HepG2 (cell line): ENCODE results near the gene AHNAK. TPM values are rescaled to one million over a fixed set of nuclear protein-coding genes. Genes with fewer than 3 reads are reported as not detected.

Experiments used
- ARID2 ChIP-seq: sonication (generic); formaldehyde crosslinking; IDR thresholded peaks from 2 replicates; pipeline ENCODE4 v1.8.1; 2022; ENCODE audit warnings: mild to moderate bottlenecking, missing genetic modification reagents, borderline replicate concordance
- ARNT ChIP-seq: fragments of 450-650 bp; IDR thresholded peaks from 2 replicates; pipeline ENCODE4 v1.6.1; 2017
- ARNTL ChIP-seq: sonication (generic); formaldehyde crosslinking; IDR thresholded peaks from 2 replicates; pipeline ENCODE4 v1.4.0; 2020; ENCODE audit warnings: mild to moderate bottlenecking, missing genetic modification reagents
- BRCA1 ChIP-seq: sonication (generic); formaldehyde crosslinking; IDR thresholded peaks from 2 replicates; pipeline ENCODE4 v1.4.0; 2020; ENCODE audit warnings: missing genetic modification reagents
- CCDC6 ChIP-seq: sonication (generic); formaldehyde crosslinking; IDR thresholded peaks from 2 replicates; pipeline ENCODE4 v1.8.1; 2022; ENCODE audit warnings: mild to moderate bottlenecking, missing genetic modification reagents, moderate library complexity
- ELF4 ChIP-seq: sonication (generic); formaldehyde crosslinking; IDR thresholded peaks from 2 replicates; pipeline ENCODE4 v1.5.0; 2020; ENCODE audit warnings: missing genetic modification reagents, mild to moderate bottlenecking, moderate library complexity, borderline replicate concordance
- FOXK2 ChIP-seq: fragments of 450-650 bp; IDR thresholded peaks from 2 replicates; pipeline ENCODE4 v1.6.1; 2016
- HMGA1 ChIP-seq: sonication (generic); formaldehyde crosslinking; conservative IDR thresholded peaks from 2 replicates; pipeline ENCODE4 v1.4.0; 2020; ENCODE audit warnings: missing genetic modification reagents
- KDM6A ChIP-seq: IDR thresholded peaks from 2 replicates; pipeline ENCODE4 v1.6.1; 2016; ENCODE audit warnings: low read depth
- MTF2 ChIP-seq: sonication (generic); formaldehyde crosslinking; IDR thresholded peaks from 2 replicates; pipeline ENCODE4 v1.5.0; 2020; ENCODE audit warnings: missing genetic modification reagents, borderline replicate concordance
- NCOA2 ChIP-seq: sonication (generic); formaldehyde crosslinking; IDR thresholded peaks from 2 replicates; pipeline ENCODE4 v1.8.0; 2022; ENCODE audit warnings: inconsistent platforms
- NKX3-1 ChIP-seq: sonication (generic); formaldehyde crosslinking; IDR thresholded peaks from 2 replicates; pipeline ENCODE4 v1.5.0; 2020; ENCODE audit warnings: missing genetic modification reagents
- RFX5 ChIP-seq: IDR thresholded peaks from 2 replicates; pipeline ENCODE4 v1.6.1; 2011; ENCODE audit warnings: low read depth, low read length, improper control_type of control experiment
- RXRA ChIP-seq: sonication (generic); formaldehyde crosslinking; IDR thresholded peaks from 2 replicates; pipeline ENCODE4 v1.5.1; 2020; ENCODE audit warnings: missing genetic modification reagents
- SALL2 ChIP-seq: sonication (generic); formaldehyde crosslinking; IDR thresholded peaks from 2 replicates; pipeline ENCODE4 v1.8.1; 2023; ENCODE audit warnings: mild to moderate bottlenecking, missing genetic modification reagents, inconsistent platforms
- SMYD3 ChIP-seq: sonication (generic); formaldehyde crosslinking; IDR thresholded peaks from 2 replicates; pipeline ENCODE4 v1.8.1; 2023; ENCODE audit warnings: mild to moderate bottlenecking, missing genetic modification reagents
- THAP11 ChIP-seq: IDR thresholded peaks from 2 replicates; pipeline ENCODE4 v1.6.1; 2016; ENCODE audit warnings: missing biosample characterization, missing genetic modification reagents
- YEATS4 ChIP-seq: sonication (generic); formaldehyde crosslinking; IDR thresholded peaks from 2 replicates; pipeline ENCODE4 v1.4.0; 2020; ENCODE audit warnings: missing genetic modification reagents, borderline replicate concordance
- ZEB1 ChIP-seq: IDR thresholded peaks from 2 replicates; pipeline ENCODE4 v1.6.1; 2012; ENCODE audit warnings: mild to moderate bottlenecking, low read depth, inconsistent platforms; ENCODE audit not compliant: insufficient replicate concordance
- ZFP90 ChIP-seq: sonication (generic); formaldehyde crosslinking; IDR thresholded peaks from 2 replicates; pipeline ENCODE4 v1.8.0; 2022; ENCODE audit warnings: missing genetic modification reagents, mild to moderate bottlenecking, inconsistent platforms, borderline replicate concordance
- ZNF292 ChIP-seq: sonication (generic); formaldehyde crosslinking; IDR thresholded peaks from 2 replicates; pipeline ENCODE4 v1.8.1; 2022; ENCODE audit warnings: mild to moderate bottlenecking, low read depth, missing genetic modification reagents, borderline replicate concordance
- ZNF362 ChIP-seq: sonication (generic); formaldehyde crosslinking; IDR thresholded peaks from 2 replicates; pipeline ENCODE4 v1.4.0; 2020; ENCODE audit warnings: missing genetic modification reagents, mild to moderate bottlenecking, borderline replicate concordance
- ZNF629 ChIP-seq: sonication (generic); formaldehyde crosslinking; conservative IDR thresholded peaks from 2 replicates; pipeline ENCODE4 v1.5.0; 2020; ENCODE audit warnings: missing genetic modification reagents
- ZNF7 ChIP-seq: IDR thresholded peaks from 2 replicates; pipeline ENCODE4 v1.6.1; 2016; ENCODE audit warnings: missing biosample characterization, missing genetic modification reagents
- ZNF724P ChIP-seq: sonication (generic); formaldehyde crosslinking; IDR thresholded peaks from 2 replicates; pipeline ENCODE4 v1.8.0; 2022; ENCODE audit warnings: missing genetic modification reagents, borderline replicate concordance
- polyA plus RNA-seq, 8 experiments: library from polyadenylated mRNA; depleted of rRNA in 3 of 8; stranded (reverse) in 7 of 8; unstranded in 1 of 8; fragments of >200 nt; fragmentation: Illumina TruSeq in 4 of 8; extraction: Trizol in 4 of 8; gene quantifications; 2 replicates each; pipeline versions ENCODE4 v1.2.1 to v1.2.3, GENCODE V29; 2011 to 2016; ENCODE audit warnings: low read depth in 4 of 8, missing spikeins in 1 of 8, mixed read lengths in 1 of 8; ENCODE audit not compliant: insufficient read depth in 1 of 8
- total RNA-seq, 5 experiments: library from RNA; depleted of rRNA; stranded (reverse); fragments of >200 nt; fragmentation: Illumina TruSeq; extraction: Trizol; gene quantifications; 2 replicates each; pipeline ENCODE4 v1.2.3, GENCODE V29; 2016; ENCODE audit warnings: low read depth in 1 of 5
- TF ChIP-seq, protein P1 (sequence below): sonication (generic); formaldehyde crosslinking; IDR thresholded peaks from 2 replicates; pipeline ENCODE4 v1.8.1; 2023; ENCODE audit warnings: mild to moderate bottlenecking, moderate library complexity, missing genetic modification reagents

The AHNAK gene
- total and polyA plus RNA-seq, 2 of the 13 experiments (the other 11 are each of a cell fraction or from before 2014, with no cell fraction given) = 23.4 to 25.0 TPM

DNA sequence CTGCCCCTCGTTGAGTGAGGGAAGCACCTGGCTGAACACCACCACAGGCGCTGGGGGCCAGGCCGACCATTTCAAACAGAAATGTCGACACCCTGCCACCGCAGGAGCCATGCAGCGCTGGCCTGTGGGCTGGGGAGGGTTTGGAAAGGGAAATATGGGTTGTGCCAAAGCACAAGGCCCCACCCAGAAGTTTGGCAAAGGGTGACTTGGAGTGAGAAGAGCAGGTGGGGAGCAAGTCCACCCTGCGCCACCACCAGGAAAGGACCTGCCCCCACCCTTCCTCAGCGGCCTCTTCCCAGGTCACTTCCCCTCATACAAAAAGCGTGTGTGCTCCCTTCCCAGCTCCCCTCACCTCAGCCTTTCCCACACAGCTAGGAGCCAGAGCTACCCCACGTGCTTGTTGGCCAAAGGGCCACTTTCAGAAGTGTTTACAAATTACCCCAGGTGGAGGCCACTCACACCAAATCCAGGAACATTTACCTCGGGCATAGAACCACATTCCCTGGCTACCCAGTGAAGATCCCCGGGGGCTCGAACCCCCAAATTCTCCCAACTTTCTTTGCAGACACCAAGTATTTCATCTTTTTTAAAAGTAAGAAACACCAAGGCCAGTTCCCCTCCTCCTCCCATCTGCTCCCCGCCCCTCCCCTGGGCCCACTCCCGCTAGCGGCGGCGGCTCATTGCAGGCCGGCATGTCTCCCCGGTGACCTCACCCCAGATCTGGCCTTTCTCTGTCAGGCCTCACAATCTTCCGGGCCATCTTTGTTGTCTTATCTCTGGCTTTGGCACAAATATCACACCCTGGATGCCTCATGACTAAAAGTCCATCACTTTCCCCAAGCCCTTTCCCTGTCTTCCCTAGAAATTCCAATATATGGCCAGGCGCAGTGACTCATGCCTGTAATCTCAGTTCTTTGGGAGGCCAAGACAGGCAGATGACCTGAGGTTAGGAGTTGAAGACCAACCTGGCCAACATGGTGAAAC, 148.3 kb downstream of the AHNAK start (continued):
- TF ChIP-seq HMGA1 = no peak
- no peak for TF ChIP-seq SMYD3 (CRISPR knock-in tag)
- 0 out of 2 replicates have a peak, but pooled peaks have one; percentile 14 for TF ChIP-seq THAP11
- no peak for TF ChIP-seq ZNF292 (CRISPR knock-in tag)
- no peak for TF ChIP-seq ELF4 (CRISPR knock-in tag)
- TF ChIP-seq, protein P1, sequence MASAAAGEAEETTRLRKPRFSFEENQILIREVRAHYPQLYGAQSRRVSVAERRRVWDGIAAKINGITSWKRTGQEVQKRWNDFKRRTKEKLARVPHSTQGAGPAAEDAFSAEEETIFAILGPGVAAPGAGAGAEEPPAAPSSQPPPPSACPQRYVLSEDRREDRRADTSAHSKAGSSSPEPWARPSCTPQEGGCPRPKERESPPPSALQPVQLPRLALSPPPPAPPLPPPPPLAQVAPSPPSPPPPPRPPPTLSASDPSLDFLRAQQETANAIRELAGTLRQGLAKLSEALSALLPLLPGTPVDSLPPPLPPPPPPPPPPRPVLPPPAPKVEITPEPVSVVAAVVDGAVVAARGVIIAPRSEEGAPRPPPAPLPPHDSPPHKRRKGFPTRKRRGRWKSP (CRISPR knock-in tag) = 0 out of 2 replicates have a peak, but pooled peaks have one; percentile 39
- TF ChIP-seq ZNF724P = no peak
- TF ChIP-seq MTF2 (CRISPR knock-in tag) = no peak
- no peak; the same call in 1 of the 2 replicates for TF ChIP-seq YEATS4
- no peak for TF ChIP-seq ZNF362 (CRISPR knock-in tag)
- TF ChIP-seq SALL2 (CRISPR knock-in tag) = 0 out of 2 replicates have a peak, but pooled peaks have one; percentile 33
- TF ChIP-seq RFX5 = no peak
- peak; percentile 19 for TF ChIP-seq ZEB1
- no peak for TF ChIP-seq ZNF7 (CRISPR knock-in tag)
- TF ChIP-seq BRCA1 = no peak
- TF ChIP-seq ARID2 (CRISPR knock-in tag) = no peak
- 0 out of 2 replicates have a peak, but pooled peaks have one; percentile 59 for TF ChIP-seq NKX3-1 (CRISPR knock-in tag)
- no peak for TF ChIP-seq KDM6A (CRISPR knock-in tag)
- TF ChIP-seq RXRA (CRISPR knock-in tag) = no peak; the same call in 1 of the 2 replicates
- no peak for TF ChIP-seq ARNTL
- TF ChIP-seq NCOA2 (CRISPR knock-in tag) = no peak
- TF ChIP-seq FOXK2 = no peak
- no peak for TF ChIP-seq ZNF629 (CRISPR knock-in tag)
- no peak for TF ChIP-seq ARNT
- TF ChIP-seq CCDC6 (CRISPR knock-in tag) = no peak
- TF ChIP-seq ZFP90 (CRISPR knock-in tag) = no peak
